NCI-H2196 (cell line): ENCODE data around the gene KRT28.
A peak's percentile ranks its signal among the peaks of the same experiment; 100 is the strongest.
"Not testable (repeated sequence)": the region's sequence is repeated elsewhere in the genome, so short reads cannot be mapped to it uniquely, and the experiment has no call there.

Source experiments
- DNase-seq: peaks from one replicate; lab custom pipeline; 2025; ENCODE audit not compliant: unreplicated experiment; lab: John Stamatoyannopoulos, UW

The KRT28 gene

GRCh38 chr17:40819528-40820125, 19.9 kb upstream of the KRT28 start:
- DNase-seq, result no peak

DNA sequence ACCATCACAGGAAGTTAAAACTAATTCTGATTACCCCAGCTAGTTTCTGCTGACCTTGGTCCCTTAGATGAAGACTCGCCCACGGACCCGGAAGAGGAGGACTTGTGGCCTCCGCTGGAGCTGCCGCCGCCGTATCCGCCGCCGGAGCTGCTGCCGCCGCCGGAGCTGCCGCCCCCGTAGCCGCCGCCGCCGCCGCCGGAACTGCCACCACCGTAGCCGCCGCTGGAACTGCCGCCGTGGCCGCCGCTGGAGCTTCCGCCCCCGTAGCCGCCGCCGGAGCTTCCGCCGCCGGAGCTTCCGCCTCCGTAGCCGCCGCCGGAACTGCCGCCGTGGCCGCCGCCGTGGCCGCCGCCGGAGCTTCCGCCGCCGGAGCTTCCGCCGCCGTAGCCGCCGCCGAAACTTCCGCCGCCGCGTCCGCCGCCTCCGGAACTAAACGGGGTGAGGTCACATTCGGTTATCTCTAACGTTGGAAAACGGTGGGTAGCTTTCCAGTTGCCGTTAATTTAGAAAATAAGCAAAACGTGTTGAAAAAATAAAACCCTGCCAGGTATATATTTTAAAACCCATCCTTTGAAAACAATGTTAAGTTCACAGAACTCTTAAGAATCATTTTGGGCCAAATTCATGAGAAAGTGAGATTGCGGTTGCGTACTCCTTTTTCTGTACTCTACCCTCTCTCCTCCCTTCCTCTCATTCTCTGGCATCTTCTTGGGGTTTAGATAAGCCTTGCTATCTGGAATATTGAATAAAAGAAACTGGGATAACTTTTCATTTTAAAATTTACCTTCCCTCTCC, 19.2 kb upstream of the KRT28 start:
- peak; percentile 66 for DNase-seq

DNA sequence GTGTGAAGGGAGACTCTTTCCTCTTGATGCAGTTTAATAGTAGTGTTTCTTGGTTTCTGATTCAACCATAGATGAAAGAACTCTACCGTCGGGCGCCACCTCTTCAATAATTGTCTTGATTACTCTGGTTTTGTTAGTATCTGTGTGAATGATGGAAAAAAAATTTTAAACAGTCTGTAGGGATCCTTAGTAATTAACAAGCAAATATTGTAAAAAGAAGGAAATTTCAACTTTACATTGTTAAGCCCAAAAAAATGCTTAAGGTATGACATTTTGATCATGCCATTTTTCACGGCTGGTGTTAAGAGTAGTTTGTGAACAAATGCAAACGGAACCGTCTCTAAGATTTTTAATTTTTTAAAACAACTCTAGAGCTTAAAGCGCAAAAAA, 18.6 kb upstream of the KRT28 start:
- no peak for DNase-seq

DNA sequence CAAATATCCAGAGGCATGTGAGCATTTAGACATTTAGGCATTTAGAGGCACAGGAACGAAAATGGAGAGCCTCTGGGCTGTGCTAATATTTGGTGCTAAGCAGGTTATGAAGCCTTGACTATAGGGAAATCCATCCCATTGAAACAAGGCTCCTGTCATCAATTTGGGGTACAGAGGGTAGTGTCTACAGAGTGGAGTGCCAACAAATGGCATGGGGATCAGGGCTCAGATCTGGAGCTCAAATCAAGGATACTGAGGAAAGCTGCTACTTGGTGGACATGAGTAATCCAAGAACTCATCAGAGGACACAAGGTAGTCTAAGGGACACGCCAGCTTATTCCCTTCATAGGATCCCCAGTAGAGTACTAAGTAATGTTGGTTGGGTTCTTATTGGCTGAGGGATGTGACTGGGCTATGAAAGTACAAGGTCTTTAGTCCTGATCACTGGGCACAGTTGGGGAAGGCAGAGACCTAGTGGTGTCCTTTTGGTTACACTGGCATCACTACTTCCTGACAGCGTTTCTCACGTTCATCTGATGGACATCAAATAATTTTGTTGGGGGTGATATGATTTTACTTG, 17.4 kb upstream of the KRT28 start:
- no peak for DNase-seq

DNA sequence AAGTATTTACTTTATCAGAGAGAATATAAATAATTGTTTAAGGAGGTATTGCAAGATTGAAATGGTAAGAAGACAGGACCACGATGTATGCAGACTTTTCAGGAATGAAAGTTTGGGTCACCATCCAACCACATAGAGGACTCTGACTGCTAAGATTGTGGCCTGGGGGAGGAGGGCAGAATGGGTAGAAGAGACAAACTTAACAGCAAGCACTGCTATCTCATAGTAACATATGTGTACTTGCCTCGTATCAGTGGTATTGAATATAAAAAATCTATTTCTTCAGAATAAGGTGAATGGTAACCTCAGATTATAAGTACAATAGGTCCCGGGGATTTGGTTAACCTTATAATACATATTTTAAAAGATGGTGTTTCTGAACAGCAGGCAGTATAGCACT, 16.8 kb upstream of the KRT28 start:
- DNase-seq, result no peak

DNA sequence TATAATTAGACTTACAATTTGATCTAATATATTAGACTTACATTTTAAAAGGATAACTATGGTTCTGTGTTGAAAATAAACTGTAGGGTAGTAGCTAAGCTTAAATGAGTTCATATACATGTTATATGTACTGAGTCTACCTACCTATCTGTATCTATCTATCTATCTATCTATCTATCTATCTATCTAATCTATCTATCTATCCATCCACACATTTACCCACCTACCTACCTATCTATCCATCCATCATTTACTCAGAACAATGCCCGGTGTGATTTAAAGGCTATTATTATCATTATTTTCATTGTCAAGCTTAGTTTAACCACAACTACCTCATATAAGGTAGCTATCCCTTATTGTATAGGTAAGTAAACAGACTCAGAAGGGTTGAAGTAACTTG, 15.6 kb upstream of the KRT28 start:
- no peak for DNase-seq

DNA sequence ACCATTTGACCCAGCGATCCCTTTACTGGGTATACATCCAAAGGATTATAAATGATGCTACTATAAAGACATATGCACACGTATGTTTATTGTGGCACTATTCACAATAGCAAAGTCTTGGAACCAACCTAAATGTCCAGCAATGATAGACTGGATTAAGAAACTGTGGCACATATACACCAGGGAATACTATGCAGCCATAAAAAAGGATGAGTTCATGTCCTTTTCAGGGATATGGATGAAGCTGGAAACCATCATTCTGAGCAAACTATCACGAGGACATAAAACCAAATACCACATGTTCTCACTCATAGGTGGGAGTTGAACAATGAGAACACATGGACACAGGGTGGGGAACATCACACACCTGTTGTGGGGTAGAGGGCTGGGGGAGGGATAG, 14.9 kb upstream of the KRT28 start:
- not testable (repeated sequence) for DNase-seq

- no peak for DNase-seq
Measured at GRCh38 chr17:40813804-40814203, 14.0 kb upstream of the KRT28 start.

DNA sequence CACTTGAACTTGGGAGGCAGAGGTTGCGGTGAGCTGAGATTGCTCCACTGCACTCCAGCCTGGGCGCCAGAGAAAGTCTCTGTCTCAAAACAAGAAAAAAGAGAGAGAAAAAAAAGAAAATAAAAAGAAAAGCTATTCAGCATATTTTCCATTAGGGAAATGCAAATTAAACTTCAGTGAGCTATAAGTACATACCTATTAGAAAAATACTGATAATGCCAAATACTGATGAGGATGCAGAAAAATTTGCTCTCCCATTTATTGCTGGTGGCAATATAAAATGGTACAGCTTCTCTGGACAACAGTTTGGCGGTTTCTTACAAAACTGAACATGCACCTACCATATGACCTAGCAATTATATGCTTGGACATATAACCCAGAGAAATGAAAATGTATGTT, 12.9 kb upstream of the KRT28 start:
- DNase-seq, result no peak

DNA sequence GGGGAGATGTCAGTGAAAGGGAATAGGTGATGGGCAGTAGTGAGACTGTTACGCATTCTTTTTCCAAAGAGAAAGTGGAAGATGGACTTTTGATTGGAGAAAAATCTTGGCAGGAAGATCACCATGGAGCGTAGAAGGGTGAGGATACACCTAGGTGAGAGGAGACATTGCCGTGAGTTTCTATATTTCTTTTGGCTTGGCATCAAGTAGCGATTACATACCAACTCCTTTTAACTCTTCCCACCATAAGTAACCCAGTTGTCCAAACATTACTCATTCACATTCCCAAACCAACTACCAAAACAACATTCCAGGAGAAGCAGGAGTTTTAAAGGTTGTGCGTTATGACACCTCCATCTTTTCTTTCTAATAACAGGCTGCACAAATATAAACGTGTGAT, 10.7 kb upstream of the KRT28 start:
- no peak for DNase-seq

DNA sequence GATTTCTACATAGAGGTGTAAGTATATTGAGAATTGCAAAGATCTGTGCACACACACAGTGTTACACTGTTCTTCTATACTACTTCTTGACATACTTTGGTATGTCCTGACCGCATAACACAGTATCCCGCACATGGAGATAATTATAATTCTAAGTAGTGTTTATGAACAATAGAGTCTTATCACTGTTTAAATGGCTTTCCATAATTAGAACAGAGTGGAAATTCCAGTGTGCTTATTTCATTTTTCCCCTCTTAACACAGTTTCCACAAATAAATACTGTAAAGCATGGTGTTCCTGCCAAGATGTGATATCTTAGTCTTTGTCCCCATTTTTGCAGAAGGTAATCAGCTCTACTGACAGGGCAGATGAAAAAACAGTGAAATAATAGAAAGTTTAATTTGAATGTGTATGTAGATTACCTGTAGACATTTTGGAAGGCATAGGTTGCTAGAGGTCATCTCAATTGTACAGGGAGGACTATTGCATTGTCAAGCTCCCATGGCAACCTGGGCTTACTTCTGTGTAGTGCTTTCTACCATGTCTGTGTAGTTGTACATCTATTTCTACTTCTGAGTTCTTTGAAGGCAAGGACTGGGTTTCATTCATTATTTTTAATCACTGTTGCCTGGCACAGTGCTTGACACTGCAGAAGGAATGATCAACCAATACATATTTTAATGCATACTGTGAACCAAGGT, 10.1 kb upstream of the KRT28 start:
- no peak for DNase-seq

DNA sequence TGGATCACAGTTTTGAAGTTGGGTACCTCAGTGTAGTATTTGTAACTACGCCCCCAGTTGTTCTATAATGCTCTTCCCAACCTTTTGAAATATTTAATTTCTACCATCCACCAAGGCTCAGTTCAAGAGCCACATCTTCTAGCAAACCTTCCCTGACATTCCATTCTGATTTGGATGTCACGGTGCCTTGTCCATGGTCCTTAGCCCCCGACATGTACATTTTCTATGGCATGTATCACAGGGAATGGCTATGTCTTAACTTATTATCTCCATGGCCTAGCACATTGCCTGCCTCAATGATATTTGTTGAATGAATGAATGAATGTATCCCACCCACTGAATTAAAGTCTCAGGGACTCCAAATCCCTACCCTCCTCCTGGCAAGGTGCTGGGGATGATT, 6.4 kb upstream of the KRT28 start:
- DNase-seq, result no peak

DNA sequence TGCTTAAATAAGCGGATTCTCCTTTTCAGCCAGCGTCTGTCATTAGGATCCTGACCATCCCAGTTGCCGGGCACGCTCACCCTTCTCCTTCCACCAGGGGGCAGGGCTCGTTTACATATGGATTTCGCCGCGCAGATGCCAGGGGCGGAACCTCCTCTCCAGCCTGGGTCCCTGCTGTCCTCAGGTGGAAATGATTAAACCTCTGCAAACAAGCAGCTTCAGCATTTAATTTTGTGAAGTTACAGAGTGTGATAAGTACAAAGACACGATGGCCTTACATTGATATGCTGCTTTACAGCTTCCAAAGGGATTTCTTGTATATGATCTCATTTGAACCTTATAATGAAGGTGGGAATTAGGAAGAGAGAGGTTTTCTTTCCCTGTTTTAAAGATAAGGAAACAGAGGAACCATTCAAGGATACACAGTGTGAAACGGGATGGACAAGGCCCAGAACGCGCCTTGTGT, 3.9 kb upstream of the KRT28 start:
- peak; percentile 65 for DNase-seq

GRCh38 chr17:40801157-40801556, 1.4 kb upstream of the KRT28 start:
- no peak for DNase-seq

DNA sequence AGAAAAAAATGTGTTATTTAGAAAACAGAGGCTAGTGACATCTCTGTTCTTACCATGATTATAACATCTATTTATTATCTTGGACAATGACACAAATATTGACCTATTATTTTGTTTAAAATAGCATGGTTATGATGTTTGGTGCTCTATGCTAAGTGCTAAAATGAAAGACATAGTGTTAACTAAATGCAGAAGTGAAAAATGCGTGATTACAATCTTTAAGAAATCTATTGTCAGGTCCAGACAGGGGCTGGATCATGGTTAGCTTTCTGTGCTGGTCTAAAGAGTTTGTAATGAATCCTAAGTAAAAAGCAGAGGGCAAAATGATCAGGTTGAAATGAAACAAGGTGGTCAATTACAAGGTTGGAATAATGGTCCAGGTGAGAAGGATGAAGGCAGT, 622 bp upstream of the KRT28 start:
- no peak for DNase-seq

- DNase-seq, result no peak
Measured at GRCh38 chr17:40796846-40797245, 2.9 kb downstream of the KRT28 start.

DNA sequence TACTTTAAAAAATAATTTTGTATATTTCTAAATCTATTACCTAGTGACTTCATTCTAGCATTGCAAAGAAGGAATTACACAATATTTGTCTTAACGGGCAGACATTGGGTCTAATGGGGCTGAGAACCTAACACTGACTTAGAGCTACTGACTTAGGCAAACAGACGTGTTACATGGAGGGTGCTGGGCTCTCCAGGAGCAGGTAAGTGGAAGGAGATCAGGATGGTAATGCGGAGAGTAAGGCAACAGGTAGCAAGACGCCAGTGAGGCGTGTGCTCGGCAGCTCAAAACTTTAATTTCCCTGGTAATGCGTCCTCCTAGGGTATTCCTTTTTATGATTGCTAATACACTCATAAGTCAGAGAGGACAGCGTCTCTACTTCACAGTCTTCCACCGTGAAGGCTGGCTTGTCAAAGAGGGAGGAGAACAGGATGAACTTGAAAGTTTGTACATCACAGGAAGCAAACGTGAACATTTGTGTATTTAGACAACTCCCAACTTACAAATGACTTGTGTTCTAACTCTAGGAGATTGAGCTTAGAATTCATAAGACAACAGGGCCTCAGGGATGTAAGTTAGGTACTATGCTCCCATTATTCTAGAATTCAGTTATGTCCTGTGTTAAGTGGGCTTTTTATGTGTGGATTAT, 4.6 kb downstream of the KRT28 start:
- DNase-seq, result no peak

DNA sequence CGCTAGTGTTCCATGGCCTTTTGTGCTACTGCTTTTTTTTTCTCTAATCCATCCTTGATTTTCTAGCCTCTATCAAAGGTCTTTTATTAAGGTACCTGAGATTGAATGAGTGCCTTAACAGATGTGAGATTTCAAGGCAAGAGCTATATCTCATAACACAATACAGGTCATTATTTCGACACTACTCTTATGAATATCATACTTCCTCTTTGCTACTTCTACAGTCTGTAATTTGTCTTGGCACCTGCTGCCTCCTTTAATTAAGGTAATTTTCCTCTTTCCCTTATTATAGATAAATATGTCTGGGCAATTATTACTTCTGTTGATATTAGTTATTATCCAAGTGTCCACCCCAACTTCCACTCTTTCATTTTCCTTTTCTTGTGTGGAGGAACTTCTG, 5.3 kb downstream of the KRT28 start:
- no peak for DNase-seq

DNA sequence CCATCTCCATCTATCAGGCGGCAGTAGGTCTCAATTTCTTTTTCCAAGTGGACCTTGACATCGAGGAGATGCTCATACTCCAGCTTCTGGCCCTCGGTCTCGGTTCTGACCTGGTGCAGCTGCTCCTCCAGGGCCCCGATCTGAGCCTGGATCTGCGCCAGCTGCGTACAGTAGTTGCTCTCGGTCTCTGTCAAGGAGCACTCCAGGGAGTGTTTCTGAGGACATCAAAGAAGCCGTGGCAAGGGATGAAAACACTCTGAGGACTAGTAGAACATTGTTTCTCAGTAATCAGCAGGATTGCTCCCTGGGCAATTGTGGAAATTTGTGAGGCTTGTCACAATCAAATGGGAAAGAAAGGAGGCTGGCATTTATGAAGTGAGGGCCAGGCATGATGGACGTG, 5.9 kb downstream of the KRT28 start:
- no peak for DNase-seq

DNA sequence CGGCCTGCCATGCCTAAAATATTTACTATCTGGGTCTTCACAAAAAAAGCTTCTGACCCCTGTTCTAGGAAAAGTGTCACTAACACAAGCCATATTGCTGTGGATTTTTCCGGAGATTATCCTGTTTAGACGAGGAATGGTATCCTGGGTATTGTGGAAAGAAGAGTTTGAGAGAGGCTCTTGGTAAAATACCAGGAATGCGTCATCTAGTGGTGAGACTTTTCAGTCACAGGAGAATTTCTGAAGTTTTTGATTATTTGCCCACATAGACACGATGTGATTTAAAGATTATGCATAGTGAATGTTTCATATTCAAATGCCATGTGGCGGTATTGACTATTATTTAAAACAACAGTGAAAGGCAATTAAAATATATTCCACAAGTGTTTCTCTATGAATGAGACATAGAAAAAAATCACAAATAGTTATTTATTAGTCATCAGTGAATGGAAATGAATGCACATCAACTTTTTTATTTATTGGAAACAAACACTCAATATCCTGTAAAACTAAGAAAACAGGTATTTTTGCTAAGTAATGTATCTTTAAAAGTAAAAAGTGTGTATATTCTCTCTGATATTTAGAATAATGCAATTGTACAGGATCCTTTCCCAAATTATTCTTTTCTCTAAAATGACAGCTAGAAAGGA, 7.8 kb downstream of the KRT28 start:
- DNase-seq, result no peak

DNA sequence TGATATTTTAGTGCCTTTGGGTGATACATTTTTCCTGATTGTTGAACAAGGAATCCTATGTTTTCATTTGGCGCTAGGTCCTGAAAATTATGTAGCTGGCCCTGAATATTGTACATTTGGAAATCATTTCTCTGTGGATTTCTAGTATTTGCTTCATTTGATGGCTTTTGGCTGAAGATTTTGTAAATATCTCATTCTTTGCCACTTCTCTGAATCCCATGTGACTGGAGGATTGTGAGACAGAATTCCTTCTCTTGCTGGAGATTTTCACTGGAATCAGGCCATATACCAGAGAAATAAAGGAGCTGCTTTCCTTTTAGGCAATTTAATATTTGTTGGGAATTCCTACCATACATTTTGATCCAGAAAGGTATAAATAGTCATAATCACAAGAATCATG, 8.6 kb downstream of the KRT28 start:
- no peak for DNase-seq
